Rectal smooth muscle tissue (tissue), 1 donor: ENCODE results near the gene SLC30A5.
"Not testable (repeated sequence)": the region's sequence is repeated elsewhere in the genome, so short reads cannot be mapped to it uniquely, and the experiment has no call there.

ENCODE experiments used
- H3K27ac ChIP-seq: one replicate; pipeline ENCODE4 v1.7.0; 2013; ENCODE audit warnings: low read depth, low read length, inconsistent platforms
- H3K27me3 ChIP-seq: one replicate; pipeline ENCODE4 v1.7.0; 2013; ENCODE audit warnings: low read length; ENCODE audit not compliant: control insufficient read depth, insufficient read depth
- H3K36me3 ChIP-seq: one replicate; pipeline ENCODE4 v1.7.0; 2013; ENCODE audit warnings: low read length; ENCODE audit not compliant: control insufficient read depth, insufficient read depth
- H3K4me1 ChIP-seq: one replicate; pipeline ENCODE4 v1.7.0; 2013; ENCODE audit warnings: low read length; ENCODE audit not compliant: control insufficient read depth, insufficient read depth
- H3K4me3 ChIP-seq: one replicate; pipeline ENCODE4 v1.7.0; 2013; ENCODE audit warnings: low read length
- H3K9ac ChIP-seq: one replicate; pipeline ENCODE4 v1.7.0; 2013; ENCODE audit warnings: low read length

The SLC30A5 gene

DNA sequence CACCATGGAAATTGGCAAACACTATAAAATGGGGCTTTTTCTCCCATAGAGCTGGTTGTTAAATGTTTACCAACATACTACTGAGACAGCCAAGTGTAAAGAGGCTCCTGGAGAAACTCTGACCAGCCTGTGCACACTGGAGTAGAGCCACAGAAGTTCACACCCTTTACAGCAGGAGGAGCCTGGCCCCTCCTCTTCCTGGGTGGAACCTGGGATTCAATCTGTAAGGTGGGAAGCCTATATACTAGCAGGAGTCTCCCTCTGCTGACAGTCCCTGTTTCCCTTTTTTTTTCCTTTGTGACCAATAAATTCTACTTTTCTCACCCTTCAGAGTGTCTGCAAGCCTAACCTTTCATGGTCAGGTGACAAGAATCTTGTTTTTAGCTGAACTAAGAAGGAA is 10.4 kb upstream of the SLC30A5 start:
- H3K9ac ChIP-seq, result no peak overlapping the region
- H3K4me1 ChIP-seq, result no peaks in the 10 kb centered on the region
- H3K36me3 ChIP-seq, result no peaks in the 10 kb centered on the region
- no peak overlapping the region for H3K27ac ChIP-seq
- no peaks in the 10 kb centered on the region for H3K27me3 ChIP-seq
- H3K4me3 ChIP-seq, result no peak overlapping the region

DNA sequence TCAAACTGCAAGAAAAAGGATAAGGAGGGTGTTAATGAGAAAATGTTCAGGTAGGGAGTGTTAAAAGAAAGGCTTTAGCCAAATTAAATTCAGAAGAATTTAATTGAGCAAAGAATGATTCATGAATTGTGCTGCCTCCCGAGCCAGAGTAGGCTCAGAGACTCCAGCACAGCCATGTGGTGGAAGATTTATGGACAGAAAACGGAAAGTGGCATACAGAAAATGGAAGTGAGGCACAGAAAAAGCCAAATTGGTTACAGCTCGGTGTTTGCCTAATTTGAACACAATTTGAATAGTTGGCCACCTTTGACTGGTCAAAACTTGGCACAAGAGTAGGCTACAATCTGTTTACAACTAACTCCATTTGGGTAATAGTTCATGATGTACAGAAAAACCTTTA is 9.6 kb upstream of the SLC30A5 start:
- Histone ChIP-seq H3K36me3 (no peaks in the 10 kb centered on the region), H3K27me3 (no peaks in the 10 kb centered on the region), H3K9ac (no peak overlapping the region), H3K4me1 (no peaks in the 10 kb centered on the region), H3K4me3 (no peak overlapping the region), H3K27ac (no peak overlapping the region)

DNA sequence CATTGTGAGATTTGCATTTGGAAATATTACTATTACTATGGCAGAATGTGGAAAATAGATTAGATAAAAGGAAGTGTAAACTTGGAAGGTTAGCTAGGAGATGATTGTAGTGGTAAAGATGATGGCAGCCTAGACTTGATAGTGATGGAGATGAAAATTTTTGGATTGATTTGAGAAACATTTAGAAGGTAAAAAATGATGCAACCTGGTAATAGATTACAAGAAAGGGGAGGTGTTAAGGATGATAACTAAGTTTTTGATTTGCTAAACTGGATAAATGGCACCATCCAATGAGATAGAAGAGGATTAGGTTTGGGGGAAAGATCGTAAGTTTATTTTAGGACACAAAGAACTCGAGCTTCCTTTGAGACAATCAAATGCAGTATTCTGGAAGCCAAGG is 8.9 kb upstream of the SLC30A5 start:
- no peak overlapping the region for H3K9ac ChIP-seq
- no peak overlapping the region for H3K4me3 ChIP-seq
- no peak overlapping the region for H3K27ac ChIP-seq
- H3K27me3 ChIP-seq, result no peaks in the 10 kb centered on the region
- no peaks in the 10 kb centered on the region for H3K36me3 ChIP-seq
- no peaks in the 10 kb centered on the region for H3K4me1 ChIP-seq

DNA sequence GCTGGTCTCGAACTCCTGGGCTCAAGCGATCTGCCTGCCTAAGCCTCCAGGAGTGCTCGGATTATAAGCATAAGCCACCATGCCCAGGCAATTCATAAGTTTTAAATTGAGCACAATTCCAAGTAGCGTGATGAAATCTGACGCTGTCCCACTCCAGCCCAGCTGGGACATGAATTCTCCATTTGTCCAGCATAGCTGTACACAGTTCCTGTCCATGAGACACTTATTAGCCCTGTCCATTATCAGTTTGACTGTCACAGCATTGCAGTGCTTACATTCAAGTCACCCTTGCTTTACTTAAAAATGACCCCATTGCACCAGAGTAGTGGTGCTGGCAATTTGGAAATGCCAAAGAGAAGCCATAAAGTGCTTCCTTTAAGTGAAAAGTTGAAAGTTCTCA is 7.6 kb upstream of the SLC30A5 start:
- no peak overlapping the region for H3K4me3 ChIP-seq
- H3K27me3 ChIP-seq, result no peaks in the 10 kb centered on the region
- H3K27ac ChIP-seq, result no peak overlapping the region
- no peak overlapping the region for H3K9ac ChIP-seq
- H3K4me1 ChIP-seq, result no peaks in the 10 kb centered on the region
- no peaks in the 10 kb centered on the region for H3K36me3 ChIP-seq

DNA sequence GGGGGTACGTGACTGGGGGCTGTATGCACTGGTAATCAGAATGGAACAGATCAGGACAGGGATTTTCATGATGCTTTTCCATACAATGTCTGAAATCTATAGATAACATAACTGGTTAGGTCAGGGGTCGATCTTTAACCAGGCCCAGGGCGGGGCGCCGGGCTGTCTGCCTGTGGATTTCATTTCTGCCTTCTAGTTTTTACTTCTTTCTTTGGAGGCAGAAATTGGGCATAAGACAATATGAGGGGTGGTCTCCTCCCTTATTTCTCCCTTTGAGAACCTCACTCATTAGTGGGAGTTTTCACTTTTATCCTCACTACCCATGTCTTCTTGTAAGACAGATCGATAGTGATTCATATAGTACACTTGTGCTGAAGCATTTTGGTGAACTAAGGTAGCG is 5.8 kb upstream of the SLC30A5 start:
- H3K4me3 ChIP-seq, H3K27me3 ChIP-seq, H3K9ac ChIP-seq, H3K27ac ChIP-seq, H3K36me3 ChIP-seq, H3K4me1 ChIP-seq: not testable (repeated sequence)

DNA sequence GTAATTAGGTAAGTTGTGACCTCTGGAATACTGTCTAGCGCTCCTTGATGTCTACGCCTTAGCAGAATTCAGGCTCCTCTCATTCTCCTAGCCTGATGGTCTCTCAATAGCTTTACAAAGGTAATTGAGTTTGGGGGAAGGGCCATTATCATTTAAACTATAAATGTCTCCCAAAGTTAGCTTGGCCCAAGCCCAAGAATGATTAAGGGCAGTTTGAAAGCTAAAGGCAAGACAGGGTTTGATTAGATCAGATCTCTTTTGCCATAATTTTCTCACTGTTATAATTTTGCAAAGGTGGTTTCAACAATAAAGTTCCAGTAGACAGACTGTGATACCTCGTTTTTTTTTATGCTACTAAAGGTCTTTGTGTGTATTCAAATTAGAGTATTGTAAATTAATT is 3.7 kb upstream of the SLC30A5 start:
- Histone ChIP-seq H3K36me3 (no peaks in the 10 kb centered on the region), H3K9ac (no peak overlapping the region), H3K27me3 (no peaks in the 10 kb centered on the region), H3K4me3 (no peak overlapping the region), H3K27ac (no peak overlapping the region), H3K4me1 (peaks cover 6% of the 10 kb centered on the region)

DNA sequence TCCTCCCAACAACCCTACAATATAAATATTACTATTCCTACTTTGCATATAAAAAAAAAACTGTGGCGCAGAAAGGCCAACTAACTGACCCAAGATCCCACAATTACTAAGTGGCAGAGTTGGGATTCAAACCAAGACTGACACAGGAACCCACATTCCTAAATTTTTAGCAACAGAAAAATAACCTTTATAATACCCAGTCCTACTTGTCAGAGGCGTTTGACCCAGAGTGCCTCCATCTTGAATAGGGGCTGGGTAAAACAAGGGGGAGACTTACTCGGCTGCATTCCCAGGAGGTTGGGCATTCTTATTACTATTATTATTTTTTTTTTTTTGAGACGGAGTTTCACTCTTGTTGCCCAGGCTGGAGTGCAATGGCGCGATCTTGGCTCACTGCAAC is 2.0 kb upstream of the SLC30A5 start:
- Histone ChIP-seq H3K9ac (no peak overlapping the region), H3K27ac (no peak overlapping the region), H3K4me3 (no peak overlapping the region), H3K36me3 (no peaks in the 10 kb centered on the region), H3K27me3 (no peaks in the 10 kb centered on the region), H3K4me1 (peaks cover 7% of the 10 kb centered on the region)

DNA sequence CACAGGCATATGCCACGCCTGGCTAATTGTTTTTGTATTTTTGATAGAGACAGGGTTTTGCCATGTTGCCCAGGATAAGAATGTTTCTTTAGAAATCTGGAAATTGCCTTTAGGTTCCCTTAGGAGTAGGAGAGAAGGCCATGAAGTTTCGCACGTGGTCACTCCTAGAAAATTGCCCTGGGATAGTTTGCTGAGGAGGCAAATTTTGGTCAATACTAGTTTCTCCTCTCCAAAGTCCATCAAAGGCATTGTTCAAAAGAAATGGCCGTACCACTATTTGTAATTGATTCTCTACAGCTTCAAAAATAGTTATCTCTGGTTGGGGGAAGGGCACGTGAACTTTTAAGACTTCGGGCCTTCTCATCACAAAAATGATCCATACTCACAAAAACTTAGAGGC is 845 bp upstream of the SLC30A5 start:
- Histone ChIP-seq H3K36me3 (no peaks in the 10 kb centered on the region), H3K27ac (no peak overlapping the region), H3K27me3 (no peaks in the 10 kb centered on the region), H3K4me1 (peaks cover 7% of the 10 kb centered on the region), H3K9ac (no peak overlapping the region), H3K4me3 (no peak overlapping the region)

DNA sequence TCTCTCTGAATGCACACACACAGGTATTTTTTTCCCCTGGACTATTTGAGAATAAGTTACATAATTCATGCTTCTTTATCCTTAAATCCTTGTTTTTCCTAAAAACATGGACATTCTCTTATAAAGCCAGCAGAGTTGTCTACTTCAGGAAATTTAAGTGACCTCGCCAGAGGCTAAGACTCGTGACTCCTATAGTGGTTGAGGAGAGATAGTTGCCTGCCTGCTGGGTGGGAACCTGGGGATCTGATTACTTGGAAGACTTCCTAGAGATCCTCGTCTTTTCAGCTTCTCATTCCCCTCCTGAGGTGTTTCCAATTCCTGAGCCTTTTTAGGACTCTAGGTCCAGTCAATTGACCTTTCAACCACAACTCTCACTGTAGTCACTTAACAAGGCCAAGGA is 5.5 kb downstream of the SLC30A5 start:
- no peaks in the 10 kb centered on the region for H3K27me3 ChIP-seq
- H3K36me3 ChIP-seq, result peaks cover 3% of the 10 kb centered on the region
- H3K27ac ChIP-seq, result no peak overlapping the region
- peaks cover 7% of the 10 kb centered on the region for H3K4me1 ChIP-seq
- no peak overlapping the region for H3K4me3 ChIP-seq
- H3K9ac ChIP-seq, result no peak overlapping the region

DNA sequence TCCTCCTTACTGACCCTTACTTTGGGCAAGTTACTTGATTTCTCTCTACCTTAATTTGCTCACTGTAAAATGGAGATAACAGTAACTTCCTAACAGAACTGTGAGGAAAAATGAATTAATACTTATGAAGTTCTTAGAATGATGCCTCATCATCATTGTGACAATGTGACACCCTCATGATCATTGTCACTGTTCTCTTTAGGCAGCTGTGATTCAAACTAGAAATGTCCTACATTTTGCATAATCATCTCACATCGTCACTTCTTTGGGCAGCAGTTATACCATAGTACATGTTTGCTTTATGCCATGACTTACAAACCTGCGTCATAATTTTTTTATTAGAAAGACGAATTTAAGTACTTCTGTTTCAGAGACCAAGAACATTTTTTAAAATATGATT is 9.7 kb downstream of the SLC30A5 start:
- Histone ChIP-seq H3K4me3 (no peak overlapping the region), H3K36me3 (peaks cover 7% of the 10 kb centered on the region)

DNA sequence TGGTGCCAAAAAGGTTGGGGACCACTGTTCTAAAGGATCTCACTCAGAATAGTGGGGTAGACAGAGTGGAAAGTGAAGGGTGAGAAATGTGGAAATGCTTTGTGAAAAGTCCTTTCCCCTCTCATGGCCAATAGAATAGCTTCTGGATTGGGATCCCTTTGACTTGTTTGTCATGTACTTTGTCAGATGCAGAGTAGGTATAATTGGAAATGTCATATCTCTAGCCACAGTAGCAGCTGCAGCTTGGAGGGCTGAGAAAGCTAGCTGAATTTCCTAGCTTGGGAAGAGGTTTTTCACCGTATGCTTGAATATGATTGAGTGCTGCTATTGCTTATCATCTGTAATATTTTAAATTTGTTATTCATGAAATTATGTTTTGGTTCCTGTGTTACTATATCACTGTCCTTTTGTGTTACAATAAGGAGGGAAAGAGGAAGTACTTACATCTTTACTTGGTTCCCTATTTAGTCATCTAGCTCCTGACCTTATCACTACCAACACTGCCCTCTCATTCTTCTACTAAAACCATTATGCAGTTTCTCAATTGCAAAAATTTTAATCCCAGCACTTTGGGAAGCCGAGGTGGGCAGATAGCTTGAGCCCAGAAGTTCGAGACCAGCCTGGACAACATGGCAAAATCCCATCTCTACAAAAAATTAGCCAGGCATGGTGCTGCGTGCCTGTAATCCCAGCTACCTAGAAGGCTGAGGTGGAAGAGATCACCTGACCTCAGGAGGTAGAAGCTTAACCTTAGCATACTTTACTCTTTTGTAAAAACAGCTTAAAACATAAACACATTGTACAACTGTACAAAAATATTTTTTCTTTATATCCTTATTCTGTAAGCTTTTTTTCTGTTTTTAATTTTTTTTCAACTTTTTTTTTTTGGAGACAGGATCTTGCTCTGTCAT is 12.4 kb downstream of the SLC30A5 start:
- Histone ChIP-seq H3K27me3 (no peaks in the 10 kb centered on the region), H3K4me1 (no peaks in the 10 kb centered on the region), H3K36me3 (peaks cover 15% of the 10 kb centered on the region), H3K9ac (no peak overlapping the region), H3K27ac (no peak overlapping the region), H3K4me3 (no peak overlapping the region)

More for the DNA sequence above, 9.7 kb downstream of the SLC30A5 start:
- Histone ChIP-seq H3K9ac (no peak overlapping the region), H3K4me1 (no peaks in the 10 kb centered on the region), H3K27ac (no peak overlapping the region), H3K27me3 (no peaks in the 10 kb centered on the region)

DNA sequence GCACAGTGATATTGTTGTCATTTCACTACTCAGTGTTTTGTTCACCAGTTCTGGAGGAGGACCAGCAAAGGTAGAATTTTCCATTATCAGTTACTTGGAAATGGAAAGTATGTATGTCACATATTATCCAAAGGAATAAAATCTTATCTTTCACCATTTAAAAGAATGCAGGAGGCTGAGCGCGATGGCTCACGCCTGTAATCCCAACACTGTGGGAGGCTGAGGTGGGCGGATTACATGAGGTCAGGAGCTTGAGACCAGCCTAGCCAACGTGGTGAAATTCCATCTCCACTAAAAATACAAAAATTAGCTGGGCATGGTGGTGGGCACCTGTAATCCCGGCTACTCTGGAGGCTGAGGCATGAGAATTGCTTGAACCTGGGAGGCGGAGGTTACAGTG is 14.6 kb downstream of the SLC30A5 start:
- not testable (repeated sequence) for H3K9ac ChIP-seq, H3K27me3 ChIP-seq, H3K27ac ChIP-seq, H3K4me1 ChIP-seq, H3K4me3 ChIP-seq
- peaks cover 13% of the 10 kb centered on the region for H3K36me3 ChIP-seq

DNA sequence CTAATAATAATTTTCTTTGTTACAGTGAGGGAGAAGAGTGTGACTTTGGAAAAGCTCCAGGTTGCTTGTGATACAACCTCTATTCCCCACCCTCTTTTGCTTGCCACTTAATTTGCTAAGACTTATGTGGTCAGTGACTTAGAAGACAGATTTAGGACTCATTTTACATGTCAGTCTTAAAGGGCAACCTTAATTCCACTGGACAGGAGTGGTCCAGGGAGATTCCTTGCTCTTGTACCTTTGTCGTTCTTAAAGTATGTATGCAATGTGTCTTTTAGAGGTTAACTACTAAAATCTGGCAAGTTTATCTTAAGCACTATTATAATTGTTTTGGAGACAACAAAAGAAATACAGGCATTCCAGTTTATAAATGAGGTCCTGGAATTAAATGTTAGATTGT is 20.0 kb downstream of the SLC30A5 start:
- Histone ChIP-seq H3K4me1 (no peaks in the 10 kb centered on the region), H3K27me3 (no peaks in the 10 kb centered on the region), H3K4me3 (no peak overlapping the region), H3K36me3 (peaks cover 17% of the 10 kb centered on the region), H3K9ac (no peak overlapping the region), H3K27ac (no peak overlapping the region)
